Islet precursor cell (in vitro differentiated cells): ENCODE data around the gene SULT1A1.
"Not testable (repeated sequence)": the region's sequence is repeated elsewhere in the genome, so short reads cannot be mapped to it uniquely, and the experiment has no call there.

ENCODE experiments used
- DNase-seq: peaks from one replicate; pipeline ENCODE4 v3.0.0-alpha.2; 2018

The SULT1A1 gene

GRCh38 chr16:28609631-28610594, at the start of gene SULT1A1:
Gene SULT1A1, minus strand, starts transcription at chr16:28610044. Its CDS starts 1,189 bp downstream, at chr16:28608855.
- peak; percentile 62 for DNase-seq

- not testable (repeated sequence) for DNase-seq
Observed at GRCh38 chr16:28639959-28640358, 30.1 kb upstream of the SULT1A1 start.

- DNase-seq: not testable (repeated sequence)
Observed at GRCh38 chr16:28638359-28638758, 28.5 kb upstream of the SULT1A1 start.

- not testable (repeated sequence) for DNase-seq
Observed at GRCh38 chr16:28637765-28638164, 27.9 kb upstream of the SULT1A1 start, which contains the start of gene NPIPB8. Gene NPIPB8, plus strand, starts transcription at chr16:28638065. Its CDS starts 296 bp downstream, at chr16:28638361.

- DNase-seq: not testable (repeated sequence)
Observed at GRCh38 chr16:28636093-28636823, 26.4 kb upstream of the SULT1A1 start.

GRCh38 chr16:28630905-28631304, 21.1 kb upstream of the SULT1A1 start:
- not testable (repeated sequence) for DNase-seq

GRCh38 chr16:28623172-28623711, 13.4 kb upstream of the SULT1A1 start:
- no peak for DNase-seq

- not testable (repeated sequence) for DNase-seq
Observed at GRCh38 chr16:28622532-28623171, 12.8 kb upstream of the SULT1A1 start.

- no peak for DNase-seq
Observed at GRCh38 chr16:28621481-28622155, 11.8 kb upstream of the SULT1A1 start.

GRCh38 chr16:28620316-28620715, 10.5 kb upstream of the SULT1A1 start:
- DNase-seq: not testable (repeated sequence)

- DNase-seq: no peak
Observed at GRCh38 chr16:28617874-28618273, 8.0 kb upstream of the SULT1A1 start.

GRCh38 chr16:28616636-28617035, 6.8 kb upstream of the SULT1A1 start:
- peak; percentile 24 for DNase-seq

GRCh38 chr16:28616224-28616577, 6.4 kb upstream of the SULT1A1 start:
- not testable (repeated sequence) for DNase-seq

- DNase-seq: peak; percentile 71
Observed at GRCh38 chr16:28615486-28616223, 5.8 kb upstream of the SULT1A1 start.

GRCh38 chr16:28614561-28614960, 4.7 kb upstream of the SULT1A1 start:
- not testable (repeated sequence) for DNase-seq

GRCh38 chr16:28613912-28614311, 4.1 kb upstream of the SULT1A1 start:
- DNase-seq: not testable (repeated sequence)

GRCh38 chr16:28612359-28613280, 2.8 kb upstream of the SULT1A1 start:
- DNase-seq: not testable (repeated sequence)

- DNase-seq: peak; percentile 30
Observed at GRCh38 chr16:28610595-28611191, 849 bp upstream of the SULT1A1 start.

- peak; percentile 45 for DNase-seq
Observed at GRCh38 chr16:28608867-28609596, 812 bp downstream of the SULT1A1 start.
